Measurements from ENCODE around the gene THBS2. TPM values are rescaled to one million over a fixed set of nuclear protein-coding genes. Genes with fewer than 3 reads are reported as not detected.
"Not testable (repeated sequence)": the region's sequence is repeated elsewhere in the genome, so short reads cannot be mapped to it uniquely, and the experiment has no call there.

The THBS2 gene
- total and polyA plus RNA-seq, 10 of the 15 experiments (the other 5 are each of a cell fraction or from before 2014, with no cell fraction given): 0.07 to 0.10 TPM; not detected in 8

GRCh38 chr6:169263374-169263773 is 9.7 kb upstream of the THBS2 start (continued):
- TF ChIP-seq EED (IDR thresholded peaks at IDR 0.05; ENCODE audit: low read depth): no peak
- TF ChIP-seq ZNF274 (IDR thresholded peaks at IDR 0.05; ENCODE audit: insufficient read depth, insufficient read length): no peak

GRCh38 chr6:169262602-169263001 is 9.0 kb upstream of the THBS2 start:
- in situ Hi-C loops (cut with MboI); SMC1A ChIA-PET (ENCODE audit: uncharacterized antibody, unreplicated experiment); CTCF ChIA-PET; H3K27ac ChIP-seq (ENCODE audit: control insufficient read depth, insufficient read depth); H2AFZ ChIP-seq (ENCODE audit: control insufficient read depth, low read depth, low read length); POLR2A ChIA-PET; H3K4me1 ChIP-seq (ENCODE audit: control insufficient read depth, insufficient read depth, low read length); H3K79me2 ChIP-seq (ENCODE audit: control insufficient read depth, insufficient read depth, low read length); H3K4me2 ChIP-seq (ENCODE audit: control insufficient read depth, insufficient read depth); H3K36me3 ChIP-seq (ENCODE audit: control insufficient read depth in 2 of 2, insufficient read depth in 2 of 2, low read length in 1 of 2); BruUV-seq (replicated peaks); H3K4me3 ChIP-seq; intact Hi-C loops (cut with micrococcal nuclease; ENCODE audit: unreplicated experiment); H3K9ac ChIP-seq (ENCODE audit: control insufficient read depth, insufficient read depth, low read length); RAD21 ChIA-PET (ENCODE audit: unreplicated experiment); ATAC-seq; H4K20me1 ChIP-seq (ENCODE audit: control insufficient read depth, insufficient read depth); DNase-seq (ENCODE audit: low read depth, low spot score); FAIRE-seq; H3K9me3 ChIP-seq (replicated peaks; ENCODE audit: control insufficient read depth, insufficient read depth, low read length); H3K27me3 ChIP-seq (replicated peaks in 1 of 2; ENCODE audit: control insufficient read depth in 2 of 2, insufficient read depth in 2 of 2, low read length in 1 of 2): not testable (repeated sequence)
- WGBS (ENCODE audit: insufficient coverage, insufficient replicate concordance, low lambda C conversion rate, missing lambda C conversion rate): 68% methylated on average over 10 of the region's 14 CpGs

GRCh38 chr6:169256518-169256917 is 2.9 kb upstream of the THBS2 start:
- Histone ChIP-seq H3K9me3 (replicated peaks; ENCODE audit: control insufficient read depth, insufficient read depth, low read length) (no peaks in the 10 kb centered on the region), H3K9ac (ENCODE audit: control insufficient read depth, insufficient read depth, low read length) (no peak overlapping the region), H3K4me1 (ENCODE audit: control insufficient read depth, insufficient read depth, low read length) (no peaks in the 10 kb centered on the region), H3K79me2 (ENCODE audit: control insufficient read depth, insufficient read depth, low read length) (no peaks in the 10 kb centered on the region), H3K27ac (ENCODE audit: control insufficient read depth, insufficient read depth) (no peak overlapping the region), H4K20me1 (ENCODE audit: control insufficient read depth, insufficient read depth) (no peaks in the 10 kb centered on the region), H3K4me3 (no peak overlapping the region), H3K27me3 (replicated peaks in 1 of 2; ENCODE audit: control insufficient read depth in 2 of 2, insufficient read depth in 2 of 2, low read length in 1 of 2) (peaks cover 0 to 3% of the 10 kb centered on the region in 2 experiments; a peak in 1 of 4 replicates), H2AFZ (ENCODE audit: control insufficient read depth, low read depth, low read length) (no peak overlapping the region), H3K4me2 (ENCODE audit: control insufficient read depth, insufficient read depth) (no peak overlapping the region), H3K36me3 (ENCODE audit: control insufficient read depth in 2 of 2, insufficient read depth in 2 of 2, low read length in 1 of 2) (no peaks in the 10 kb centered on the region)
- POLR2A ChIA-PET: no interaction called here
- CTCF ChIA-PET: no interaction called here
- intact Hi-C loops (cut with micrococcal nuclease; ENCODE audit: unreplicated experiment): no loop called here
- WGBS (ENCODE audit: insufficient coverage, insufficient replicate concordance, low lambda C conversion rate, missing lambda C conversion rate): 45% methylated on average over 8 of the region's 8 CpGs
- no peak for ATAC-seq
- RAD21 ChIA-PET (ENCODE audit: unreplicated experiment): no interaction called here
- no peak for FAIRE-seq
- SMC1A ChIA-PET (ENCODE audit: uncharacterized antibody, unreplicated experiment): no interaction called here
- no TSS peak for BruUV-seq (replicated peaks)
- in situ Hi-C loops (cut with MboI): no loop called here
- DNase-seq (ENCODE audit: low read depth, low spot score): no peak
- TF ChIP-seq FOS (IDR thresholded peaks at IDR 0.05; ENCODE audit: borderline replicate concordance, extremely low read depth, insufficient read length) (no peak), NR2C2 (IDR thresholded peaks at IDR 0.05; ENCODE audit: borderline replicate concordance, control insufficient read depth, insufficient read length, low read depth) (no peak), GATAD2B (conservative IDR thresholded peaks at IDR 0.05; ENCODE audit: low read depth) (no peak), CBX5 (IDR thresholded peaks at IDR 0.05; ENCODE audit: low read depth) (no peak)

Measured in GM12878 (cell line).